ENCODE results near the gene KLHL33.
A peak's percentile ranks its signal among the peaks of the same experiment; 100 is the strongest.
"Not testable (repeated sequence)": the region's sequence is repeated elsewhere in the genome, so short reads cannot be mapped to it uniquely, and the experiment has no call there.

The KLHL33 gene

GRCh38 chr14:20446889-20447288 is 10.9 kb upstream of the KLHL33 start:
- DNase-seq (ENCODE audit: low spot score) = no peak

DNA sequence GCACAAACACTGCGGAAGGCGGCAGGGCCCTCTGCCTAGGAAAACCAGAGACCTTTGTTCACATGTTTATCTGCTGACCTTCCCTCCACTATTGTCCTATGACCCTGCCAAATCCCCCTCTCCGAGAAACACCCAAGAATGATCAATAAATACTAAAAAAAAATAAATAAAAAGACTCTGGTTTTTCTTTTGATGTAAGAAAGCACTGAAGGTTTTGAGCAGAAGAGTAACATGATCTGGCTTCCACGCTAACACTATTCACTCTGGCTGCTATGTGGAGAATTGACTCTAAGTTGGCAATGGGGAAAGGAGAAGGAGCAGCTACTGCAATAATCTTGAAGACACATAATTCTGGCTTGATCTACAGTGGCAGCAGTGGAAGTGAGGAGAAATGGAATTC is 7.7 kb upstream of the KLHL33 start:
- not testable (repeated sequence) for DNase-seq (ENCODE audit: low spot score)

GRCh38 chr14:20441461-20441860 is 5.5 kb upstream of the KLHL33 start:
- DNase-seq (ENCODE audit: low spot score) = no peak

DNA sequence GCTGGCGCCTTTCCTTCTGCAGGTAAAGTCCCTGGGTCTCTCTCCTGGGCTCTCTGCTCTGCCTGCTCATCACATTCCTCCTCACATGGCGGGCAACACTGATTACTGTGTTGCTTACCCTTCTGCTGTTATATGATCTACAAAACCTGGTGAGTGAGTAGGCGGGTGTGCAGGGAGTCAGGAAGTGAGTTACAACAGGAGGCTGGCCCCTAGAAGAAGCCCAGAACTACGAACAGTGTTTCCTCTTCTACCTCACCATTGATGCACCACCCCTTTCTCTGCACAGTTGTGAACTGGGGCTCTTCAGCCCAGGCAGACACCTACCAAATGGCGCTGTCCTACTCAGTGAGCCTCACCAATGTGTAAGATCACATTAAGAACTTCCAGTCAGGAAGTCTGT is 4.9 kb upstream of the KLHL33 start:
- peak; percentile 23 for DNase-seq (ENCODE audit: low spot score)

DNA sequence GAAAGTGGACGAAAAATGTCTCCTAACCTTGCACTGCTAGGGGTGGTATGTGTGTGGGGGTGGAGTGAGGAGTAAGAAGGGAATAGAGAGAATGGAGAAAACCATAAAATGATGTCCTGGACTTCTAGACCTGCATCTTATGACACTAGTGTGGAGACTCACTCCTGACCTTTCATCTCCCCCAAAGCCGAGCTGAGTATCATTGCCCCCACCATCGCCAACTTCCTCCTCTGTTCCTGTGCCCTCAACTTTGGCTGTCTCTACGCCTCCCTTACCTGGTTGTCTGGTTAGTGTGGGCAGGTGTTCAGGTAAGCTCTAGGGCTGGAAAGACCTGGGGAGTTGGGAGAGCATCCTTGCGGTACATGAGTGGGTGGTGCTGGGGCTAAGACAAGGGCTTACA is 4.5 kb upstream of the KLHL33 start:
- no peak for DNase-seq (ENCODE audit: low spot score)

DNA sequence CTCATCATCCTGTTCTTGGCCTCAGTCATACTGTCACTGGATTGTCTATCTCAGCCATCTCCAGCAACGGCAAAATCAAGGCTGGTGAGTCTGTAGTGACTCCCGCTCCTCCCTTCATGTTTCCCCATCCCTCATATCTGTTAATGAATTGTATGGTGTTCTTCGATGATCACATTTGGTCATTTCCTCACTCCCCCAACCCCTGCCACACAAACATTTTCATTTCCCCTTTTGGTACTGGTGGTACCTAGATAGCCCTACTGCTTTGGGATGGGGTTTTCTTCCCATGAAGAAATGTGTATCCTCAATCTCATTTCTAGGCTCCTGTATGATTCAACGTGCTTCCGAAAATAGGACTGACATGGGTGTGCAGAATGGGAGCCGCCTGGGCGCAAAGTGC is 2.7 kb upstream of the KLHL33 start:
- DNase-seq (ENCODE audit: low spot score) = no peak

GRCh38 chr14:20436363-20436755 is 393 bp upstream of the KLHL33 start:
- no peak for DNase-seq (ENCODE audit: low spot score)

- no peak for DNase-seq (ENCODE audit: low spot score)
Measured at GRCh38 chr14:20434701-20435581, 1.0 kb downstream of the KLHL33 start.

DNA sequence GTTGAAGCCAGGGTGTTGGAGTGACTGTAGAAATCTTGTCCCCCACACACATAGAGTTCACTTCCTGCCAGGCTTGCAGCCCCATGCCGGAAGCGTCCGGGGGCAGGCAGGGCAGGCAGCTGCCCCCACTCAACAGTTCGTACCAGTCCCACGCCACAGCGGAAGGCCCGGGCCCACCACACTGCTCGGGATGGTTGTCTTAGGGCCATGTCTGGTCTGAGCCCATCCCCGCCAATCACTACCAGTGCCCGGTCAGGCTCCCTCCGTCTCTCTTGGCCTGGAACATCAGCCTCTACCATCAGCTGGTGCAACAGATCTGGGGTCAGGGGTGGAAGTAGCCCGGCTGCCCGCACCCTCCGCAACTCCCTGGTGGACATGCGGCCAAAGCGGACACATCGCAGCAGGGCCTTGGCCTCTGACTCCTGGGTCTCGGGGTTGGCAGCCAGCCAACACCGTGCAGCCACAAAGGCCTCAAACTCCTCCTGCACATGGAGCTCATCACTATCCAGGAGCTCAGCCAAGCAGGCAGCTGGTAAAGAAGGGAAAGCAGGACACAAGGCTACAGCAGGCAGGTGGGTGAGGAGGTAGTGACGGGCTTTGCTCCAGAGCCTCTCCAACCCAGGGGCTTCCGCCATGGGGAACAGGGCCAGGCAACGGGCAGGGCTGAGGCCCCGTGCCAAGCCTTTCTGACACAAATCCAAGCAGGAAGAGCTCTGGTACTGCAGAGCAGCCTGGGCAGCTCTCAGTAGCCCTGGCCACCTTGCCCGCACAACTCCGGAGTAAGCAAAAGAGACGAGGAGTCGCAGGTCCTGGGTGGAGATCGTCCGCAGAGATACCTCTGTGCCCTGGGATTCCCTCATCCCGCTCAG is 5.9 kb downstream of the KLHL33 start:
- no peak for DNase-seq (ENCODE audit: low spot score)

GRCh38 chr14:20428802-20429201 is 7.2 kb downstream of the KLHL33 start:
- DNase-seq (ENCODE audit: low spot score) = no peak

- no peak for DNase-seq (ENCODE audit: low spot score)
Measured at GRCh38 chr14:20428010-20428365, 8.0 kb downstream of the KLHL33 start.

- DNase-seq (ENCODE audit: low spot score) = no peak
Measured at GRCh38 chr14:20427231-20428009, 8.5 kb downstream of the KLHL33 start.

DNA sequence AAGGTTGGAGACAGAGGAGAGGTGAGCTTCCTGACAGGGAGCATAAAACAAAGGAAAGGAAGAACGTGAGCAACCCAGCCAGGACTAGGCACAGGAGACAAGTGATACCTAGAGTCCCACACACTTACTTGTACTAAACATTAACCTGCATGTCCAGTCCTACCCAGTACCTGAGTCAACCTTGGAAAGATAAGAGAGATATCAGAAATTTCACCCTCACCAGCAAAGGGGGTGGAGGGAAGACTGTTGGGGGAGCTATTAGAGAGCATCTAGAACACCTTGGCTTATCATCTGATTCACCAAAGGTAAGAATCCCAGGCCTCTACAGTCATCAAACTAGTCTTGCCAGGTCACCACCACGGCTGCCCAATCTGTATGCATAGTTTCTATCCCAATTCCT is 11.1 kb downstream of the KLHL33 start:
- no peak for DNase-seq (ENCODE audit: low spot score)

- DNase-seq (ENCODE audit: low spot score) = no peak
Measured at GRCh38 chr14:20422886-20423285, 13.1 kb downstream of the KLHL33 start.

DNA sequence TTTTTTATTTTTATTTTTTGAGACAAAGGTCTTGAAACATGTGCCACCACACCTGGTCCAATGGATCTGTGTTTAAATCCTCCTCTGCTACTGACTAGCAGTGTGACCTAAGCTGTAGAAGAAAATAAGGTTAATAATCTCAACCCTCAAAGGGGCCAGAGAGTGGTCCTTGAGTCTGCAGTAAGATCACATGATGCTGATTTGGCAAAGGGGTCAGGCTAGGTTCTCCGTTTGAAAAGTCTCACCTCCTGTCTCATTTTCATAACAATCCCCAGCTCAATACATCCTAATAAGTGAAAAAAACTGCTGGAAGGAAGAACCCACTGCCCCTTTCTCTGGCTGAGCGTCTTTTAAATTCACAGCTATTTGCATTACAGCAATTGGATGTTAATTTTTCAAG is 14.7 kb downstream of the KLHL33 start:
- DNase-seq (ENCODE audit: low spot score) = no peak

GRCh38 chr14:20419419-20419818 is 16.5 kb downstream of the KLHL33 start:
- no peak for DNase-seq (ENCODE audit: low spot score)

GRCh38 chr14:20418501-20418909 is 17.5 kb downstream of the KLHL33 start:
- DNase-seq (ENCODE audit: low spot score) = no peak

DNA sequence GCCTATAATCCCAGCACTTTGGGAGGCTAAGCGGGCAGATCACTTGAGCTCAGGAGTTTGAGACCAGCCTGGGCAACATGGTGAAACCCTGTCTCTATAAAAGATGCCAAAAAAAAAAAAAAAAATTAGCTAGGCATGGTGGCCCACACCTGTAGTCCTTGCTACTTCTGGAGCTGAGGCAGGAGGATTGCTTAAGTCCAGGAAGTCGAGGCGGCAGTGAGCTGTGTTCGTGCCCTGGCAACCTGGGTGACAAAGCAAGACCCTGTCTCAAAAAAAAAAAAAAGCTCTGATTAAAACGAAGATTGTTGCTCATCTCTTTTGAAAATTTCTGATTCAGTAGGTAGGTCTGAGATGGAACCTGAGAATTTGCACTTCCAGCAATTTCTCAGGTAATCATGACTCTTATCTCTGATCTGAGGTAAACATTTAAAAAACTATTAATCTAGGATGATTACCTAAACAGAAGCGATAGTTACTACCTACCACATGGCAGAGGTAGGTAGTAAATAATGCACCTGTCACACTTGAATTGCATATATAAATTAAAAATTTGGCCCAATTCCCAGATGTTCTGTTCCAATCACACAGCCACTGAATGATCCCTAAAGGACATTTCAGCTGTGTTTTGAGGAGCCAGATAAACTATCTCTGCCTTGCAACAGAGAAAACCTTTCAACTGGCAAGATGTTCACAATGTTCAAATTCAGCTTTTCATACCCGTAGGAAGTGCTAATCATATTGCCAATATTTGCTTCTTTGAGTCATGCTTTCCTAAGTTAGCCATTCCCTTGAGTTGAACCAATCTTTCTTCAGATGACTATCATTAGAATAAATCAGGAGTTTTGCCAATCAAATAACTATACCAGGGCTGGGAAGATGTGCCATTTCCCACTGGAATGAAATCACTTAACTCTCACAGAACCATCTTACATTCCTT is 18.4 kb downstream of the KLHL33 start:
- DNase-seq (ENCODE audit: low spot score) = no peak

DNA sequence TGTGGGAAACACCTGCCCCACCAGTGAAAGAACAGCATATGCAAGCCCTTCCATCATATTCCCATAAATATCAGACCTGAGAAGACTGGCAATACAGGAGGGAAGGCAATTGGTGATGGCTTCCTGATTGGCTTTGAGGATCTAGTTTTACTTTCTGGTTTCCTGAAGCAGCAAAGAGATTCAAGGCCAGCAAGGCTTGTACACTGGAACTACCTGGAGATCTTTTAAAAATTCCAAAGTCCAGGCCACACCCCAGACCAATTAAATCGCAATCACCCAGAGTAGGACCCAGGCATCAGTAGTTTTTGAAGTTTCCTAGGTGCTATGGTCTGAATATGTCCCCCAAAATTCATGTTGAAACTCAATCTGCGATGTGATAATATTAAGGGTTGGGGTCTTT is 19.7 kb downstream of the KLHL33 start:
- DNase-seq (ENCODE audit: low spot score) = no peak

DNA sequence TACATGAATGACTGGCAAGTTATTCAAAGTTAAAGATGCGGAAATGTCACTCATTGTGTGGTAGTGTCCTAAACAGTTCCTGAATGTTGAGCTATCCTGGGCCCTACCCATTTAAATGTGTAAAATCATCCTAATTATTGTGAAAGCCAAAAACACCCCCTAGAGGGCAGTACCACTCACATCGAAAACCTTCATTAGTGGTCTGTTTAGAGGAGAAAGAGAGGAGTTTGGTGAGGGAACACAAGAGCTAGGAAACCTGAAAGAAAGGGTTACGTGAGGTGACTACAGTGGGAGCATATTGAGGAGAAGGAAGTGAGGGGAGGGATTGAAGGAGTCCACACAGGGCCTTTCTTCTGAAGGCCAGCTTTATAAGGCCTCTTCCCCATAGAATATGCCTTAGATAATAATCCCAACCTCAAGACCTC is 20.2 kb downstream of the KLHL33 start:
- DNase-seq (ENCODE audit: low spot score) = peak; percentile 70

- DNase-seq (ENCODE audit: low spot score) = peak; percentile 38
Measured at GRCh38 chr14:20413744-20414082, 22.3 kb downstream of the KLHL33 start.
